Astrocyte (in vitro differentiated cells and primary cell): Measurements from ENCODE around the gene PDZRN4. TPM values are rescaled to one million over a fixed set of nuclear protein-coding genes. Genes with fewer than 3 reads are reported as not detected.

ENCODE experiments used
- DNase-seq: peaks from one replicate; pipeline ENCODE4 v3.0.0-alpha.2; 2010; ENCODE audit warnings: low read depth
- FAIRE-seq: peaks from 2 replicates; lab custom pipeline; 2011; peaks lifted over from hg19 to GRCh38; lab: Jason Lieb, UNC
- H2AFZ ChIP-seq: 2 replicates; pipeline ENCODE4 v1.6.0; 2012; ENCODE audit warnings: low read depth, low read length, inconsistent platforms
- H3K27ac ChIP-seq: 2 replicates; pipeline ENCODE4 v1.5.1; 2011; ENCODE audit warnings: low read depth, low read length, inconsistent platforms
- H3K27me3 ChIP-seq: 2 replicates; pipeline ENCODE4 v1.6.0; 2011; ENCODE audit warnings: low read length, inconsistent platforms; ENCODE audit not compliant: insufficient read depth
- H3K36me3 ChIP-seq: 2 replicates; pipeline ENCODE4 v1.5.1; 2011; ENCODE audit warnings: low read length, inconsistent platforms; ENCODE audit not compliant: insufficient read depth
- H3K4me1 ChIP-seq: 2 replicates; pipeline ENCODE4 v1.5.1; 2011; ENCODE audit warnings: low read length, inconsistent platforms; ENCODE audit not compliant: insufficient read depth
- H3K4me2 ChIP-seq: 2 replicates; pipeline ENCODE4 v1.6.0; 2012; ENCODE audit warnings: low read length, inconsistent platforms
- H3K4me3 ChIP-seq: 2 replicates; pipeline ENCODE4 v1.5.1; 2011; ENCODE audit warnings: low read depth, mild to moderate bottlenecking, low read length, inconsistent platforms; ENCODE audit not compliant: insufficient read depth
- H3K79me2 ChIP-seq: 2 replicates; pipeline ENCODE4 v1.6.0; 2012; ENCODE audit warnings: mild to moderate bottlenecking, low read length, inconsistent platforms; ENCODE audit not compliant: insufficient read depth
- H3K9ac ChIP-seq: 2 replicates; pipeline ENCODE4 v1.6.0; 2012; ENCODE audit warnings: mild to moderate bottlenecking, low read length, inconsistent platforms
- H3K9me3 ChIP-seq: 2 replicates; pipeline ENCODE4 v1.5.1; 2012; ENCODE audit warnings: low read depth, mild to moderate bottlenecking, low read length, inconsistent platforms; ENCODE audit not compliant: insufficient read depth
- H4K20me1 ChIP-seq: 2 replicates; pipeline ENCODE4 v1.6.0; 2012; ENCODE audit warnings: low read length, inconsistent platforms; ENCODE audit not compliant: insufficient read depth
- H3K27ac Mint-ChIP-seq: one replicate; pipeline ENCODE4 v1.8.0; 2021; ENCODE audit warnings: mild to moderate bottlenecking, mixed read lengths; ENCODE audit not compliant: unreplicated experiment
- H3K27me3 Mint-ChIP-seq: one replicate; pipeline ENCODE4 v1.8.0; 2021; ENCODE audit warnings: low read depth, mixed read lengths; ENCODE audit not compliant: unreplicated experiment
- H3K36me3 Mint-ChIP-seq: one replicate; pipeline ENCODE4 v1.8.0; 2021; ENCODE audit warnings: low read depth, mixed read lengths; ENCODE audit not compliant: unreplicated experiment
- H3K4me1 Mint-ChIP-seq: one replicate; pipeline ENCODE4 v1.8.0; 2021; ENCODE audit warnings: low read depth, mixed read lengths; ENCODE audit not compliant: unreplicated experiment
- H3K4me3 Mint-ChIP-seq: one replicate; pipeline ENCODE4 v1.8.0; 2021; ENCODE audit warnings: mild to moderate bottlenecking, moderate library complexity, mixed read lengths; ENCODE audit not compliant: unreplicated experiment
- H3K9me3 Mint-ChIP-seq: one replicate; pipeline ENCODE4 v1.8.0; 2021; ENCODE audit warnings: mild to moderate bottlenecking, mixed read lengths; ENCODE audit not compliant: unreplicated experiment
- EZH2 ChIP-seq: IDR thresholded peaks from 2 replicates; pipeline ENCODE4 v1.6.1; 2012; ENCODE audit warnings: mild to moderate bottlenecking, low read length, inconsistent platforms; ENCODE audit not compliant: insufficient read depth
- total RNA-seq: library from RNA; stranded (reverse); gene quantifications from 2 replicates; pipeline ENCODE4 v1.2.1, GENCODE V29; 2021
- TF ChIP-seq, protein P1 (sequence below): IDR thresholded peaks from 2 replicates; pipeline ENCODE4 v1.5.1; 2011; ENCODE audit warnings: low read depth, mild to moderate bottlenecking, inconsistent platforms, low read length, moderate library complexity; ENCODE audit not compliant: insufficient read depth

PDZRN4 gene
- total RNA-seq, 1 donor from 2014 or later, result not detected

- Histone ChIP-seq H3K9ac (no peak overlapping the region), H3K27me3 (no peaks in the 10 kb centered on the region), H4K20me1 (no peaks in the 10 kb centered on the region), H3K4me2 (no peak overlapping the region), H3K79me2 (no peaks in the 10 kb centered on the region), H3K36me3 (no peaks in the 10 kb centered on the region), H3K27ac (no peak overlapping the region), H2AFZ (no peak overlapping the region), H3K4me3 (no peak overlapping the region), H3K9me3 (no peaks in the 10 kb centered on the region), H3K4me1 (no peaks in the 10 kb centered on the region)
- Mint-ChIP-seq H3K36me3 (no peaks in the 10 kb centered on the region), H3K4me1 (no peaks in the 10 kb centered on the region), H3K27ac (no peak overlapping the region), H3K4me3 (no peak overlapping the region), H3K9me3 (no peaks in the 10 kb centered on the region), H3K27me3 (no peaks in the 10 kb centered on the region)
- FAIRE-seq, result no peak
- DNase-seq, result no peak
- TF ChIP-seq, protein P1, sequence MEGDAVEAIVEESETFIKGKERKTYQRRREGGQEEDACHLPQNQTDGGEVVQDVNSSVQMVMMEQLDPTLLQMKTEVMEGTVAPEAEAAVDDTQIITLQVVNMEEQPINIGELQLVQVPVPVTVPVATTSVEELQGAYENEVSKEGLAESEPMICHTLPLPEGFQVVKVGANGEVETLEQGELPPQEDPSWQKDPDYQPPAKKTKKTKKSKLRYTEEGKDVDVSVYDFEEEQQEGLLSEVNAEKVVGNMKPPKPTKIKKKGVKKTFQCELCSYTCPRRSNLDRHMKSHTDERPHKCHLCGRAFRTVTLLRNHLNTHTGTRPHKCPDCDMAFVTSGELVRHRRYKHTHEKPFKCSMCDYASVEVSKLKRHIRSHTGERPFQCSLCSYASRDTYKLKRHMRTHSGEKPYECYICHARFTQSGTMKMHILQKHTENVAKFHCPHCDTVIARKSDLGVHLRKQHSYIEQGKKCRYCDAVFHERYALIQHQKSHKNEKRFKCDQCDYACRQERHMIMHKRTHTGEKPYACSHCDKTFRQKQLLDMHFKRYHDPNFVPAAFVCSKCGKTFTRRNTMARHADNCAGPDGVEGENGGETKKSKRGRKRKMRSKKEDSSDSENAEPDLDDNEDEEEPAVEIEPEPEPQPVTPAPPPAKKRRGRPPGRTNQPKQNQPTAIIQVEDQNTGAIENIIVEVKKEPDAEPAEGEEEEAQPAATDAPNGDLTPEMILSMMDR, result no peak
- no peak for TF ChIP-seq EZH2
Observed at GRCh38 chr12:41206298-41206697, 18.2 kb downstream of the PDZRN4 start.

DNA sequence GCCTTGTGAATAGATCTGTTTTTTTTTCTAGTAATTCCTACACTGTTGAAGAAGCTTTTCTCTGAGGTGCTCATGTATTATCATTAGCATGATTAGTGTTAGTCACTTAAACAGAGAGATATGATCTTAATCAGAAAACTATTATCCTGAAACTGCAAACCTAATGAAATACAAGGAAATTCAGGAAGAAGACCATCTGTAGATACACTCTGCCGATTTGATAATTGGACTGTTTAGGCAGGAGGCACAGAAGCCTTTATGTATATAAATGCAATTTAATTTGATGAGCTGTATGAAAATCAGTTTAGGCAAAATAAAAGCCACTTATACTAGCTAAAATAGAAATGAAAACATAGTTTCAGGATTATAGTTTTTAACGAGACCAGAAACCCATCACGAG is 23.3 kb downstream of the PDZRN4 start:
- no peak overlapping the region for H2AFZ ChIP-seq
- Mint-ChIP-seq H3K4me1 (no peaks in the 10 kb centered on the region), H3K4me3 (no peak overlapping the region), H3K36me3 (no peaks in the 10 kb centered on the region), H3K9me3 (no peaks in the 10 kb centered on the region), H3K27me3 (no peaks in the 10 kb centered on the region), H3K27ac (no peak overlapping the region)
- H3K4me1 ChIP-seq, result no peaks in the 10 kb centered on the region
- no peaks in the 10 kb centered on the region for H3K27me3 ChIP-seq
- H3K36me3 ChIP-seq, result no peaks in the 10 kb centered on the region
- no peak overlapping the region for H3K4me2 ChIP-seq
- H3K9ac ChIP-seq, result no peak overlapping the region
- H3K9me3 ChIP-seq, result no peaks in the 10 kb centered on the region
- no peaks in the 10 kb centered on the region for H4K20me1 ChIP-seq
- H3K4me3 ChIP-seq, result no peak overlapping the region
- TF ChIP-seq, protein P1, result no peak
- no peak for TF ChIP-seq EZH2
- DNase-seq (no peak), FAIRE-seq (no peak)
- H3K27ac ChIP-seq, result no peak overlapping the region
- H3K79me2 ChIP-seq, result no peaks in the 10 kb centered on the region

- Histone ChIP-seq H3K4me2 (no peak overlapping the region), H3K4me3 (no peak overlapping the region), H3K79me2 (no peaks in the 10 kb centered on the region), H4K20me1 (no peaks in the 10 kb centered on the region), H3K9ac (no peak overlapping the region), H3K36me3 (no peaks in the 10 kb centered on the region), H2AFZ (no peak overlapping the region), H3K9me3 (no peaks in the 10 kb centered on the region), H3K27me3 (no peaks in the 10 kb centered on the region), H3K27ac (no peak overlapping the region), H3K4me1 (no peaks in the 10 kb centered on the region)
- H3K4me1 Mint-ChIP-seq, result no peaks in the 10 kb centered on the region
- FAIRE-seq (no peak), DNase-seq (no peak)
- no peak for TF ChIP-seq EZH2
- TF ChIP-seq, protein P1, result no peak
- no peaks in the 10 kb centered on the region for H3K9me3 Mint-ChIP-seq
- H3K36me3 Mint-ChIP-seq, result no peaks in the 10 kb centered on the region
- no peak overlapping the region for H3K4me3 Mint-ChIP-seq
- no peak overlapping the region for H3K27ac Mint-ChIP-seq
- no peaks in the 10 kb centered on the region for H3K27me3 Mint-ChIP-seq
Observed at GRCh38 chr12:41212625-41213024, 24.5 kb downstream of the PDZRN4 start.
